HEK293 (cell line): Measurements from ENCODE around the gene GALNT9.

Experiments
- CTCF ChIA-PET: fragments of 350-600 bp; formaldehyde crosslinking; extraction: SDS; loops from one replicate; lab custom pipeline; 2021; ENCODE audit warnings: antibody characterized with exemption; lab: Yijun Ruan, JAX
- POLR2A ChIA-PET: fragments of 300-600 bp; formaldehyde crosslinking; extraction: SDS; loops from one replicate; lab custom pipeline; 2020; ENCODE audit warnings: antibody characterized with exemption, inconsistent platforms; lab: Yijun Ruan, JAX
- H3K27ac ChIP-seq: fragments of 200-500 bp; sonication (Bioruptor generic); 2 replicates; pipeline ENCODE4 v1.5.1; 2014; ENCODE audit warnings: low read depth, low read length, control low read depth, inconsistent platforms; ENCODE audit errors: extremely low read depth
- H3K36me3 ChIP-seq, 2 experiments: fragments of 200-500 bp in 1 of 2; sonication (Bioruptor generic) in 1 of 2; 1 replicate in 1 of 2; 2 replicates in 1 of 2; pipeline ENCODE4 v1.5.1; 2014 to 2017; ENCODE audit warnings: inconsistent platforms in 2 of 2, low read length in 2 of 2; ENCODE audit not compliant: control insufficient read depth in 2 of 2, insufficient read depth in 1 of 2
- H3K4me1 ChIP-seq: fragments of 200-500 bp; sonication (Bioruptor generic); 2 replicates; pipeline ENCODE4 v1.5.1; 2014; ENCODE audit warnings: mild to moderate bottlenecking, low read length, inconsistent platforms; ENCODE audit not compliant: control insufficient read depth, insufficient read depth
- H3K4me3 ChIP-seq: 2 replicates; pipeline ENCODE4 v1.5.1; 2011; ENCODE audit warnings: low read depth, mild to moderate bottlenecking, control low read depth, low read length, moderate library complexity
- H3K9me3 ChIP-seq: fragments of 200-500 bp; sonication (Bioruptor generic); 2 replicates; pipeline ENCODE4 v1.5.1; 2014; ENCODE audit warnings: low read depth, low read length, inconsistent platforms; ENCODE audit not compliant: control insufficient read depth, insufficient read depth
- BCL11B ChIP-seq: fragments of 450-650 bp; formaldehyde crosslinking; IDR thresholded peaks from 2 replicates; pipeline ENCODE4 v1.5.1; 2016; ENCODE audit warnings: low read depth, missing biosample characterization, missing genetic modification characterization
- EGR2 ChIP-seq: fragments of 450-650 bp; formaldehyde crosslinking; IDR thresholded peaks from 2 replicates; pipeline ENCODE4 v1.5.1; 2016; ENCODE audit warnings: low read depth, missing biosample characterization, missing genetic modification characterization
- FEZF1 ChIP-seq: fragments of 450-650 bp; formaldehyde crosslinking; IDR thresholded peaks from 2 replicates; pipeline ENCODE4 v1.5.1; 2016; ENCODE audit warnings: missing biosample characterization, missing genetic modification characterization
- GLI4 ChIP-seq: fragments of 450-650 bp; formaldehyde crosslinking; IDR thresholded peaks from 2 replicates; pipeline ENCODE4 v1.5.1; 2016; ENCODE audit warnings: missing biosample characterization, missing genetic modification characterization
- HOXA7 ChIP-seq: sonication (generic); formaldehyde crosslinking; IDR thresholded peaks from 2 replicates; pipeline ENCODE4 v1.8.1; 2022; ENCODE audit warnings: missing genetic modification reagents, borderline replicate concordance
- KLF1 ChIP-seq: fragments of 450-650 bp; formaldehyde crosslinking; IDR thresholded peaks from 2 replicates; pipeline ENCODE4 v1.5.1; 2016; ENCODE audit warnings: missing biosample characterization, missing genetic modification characterization
- KLF8 ChIP-seq: fragments of 450-650 bp; formaldehyde crosslinking; IDR thresholded peaks from 2 replicates; pipeline ENCODE4 v1.5.1; 2016; ENCODE audit warnings: missing biosample characterization, missing genetic modification characterization
- KLF9 ChIP-seq: fragments of 450-650 bp; formaldehyde crosslinking; IDR thresholded peaks from 2 replicates; pipeline ENCODE4 v1.5.1; 2016; ENCODE audit warnings: missing biosample characterization, missing genetic modification characterization, low read depth
- REPIN1 ChIP-seq: fragments of 450-650 bp; formaldehyde crosslinking; IDR thresholded peaks from 2 replicates; pipeline ENCODE4 v1.5.1; 2017; ENCODE audit warnings: missing biosample characterization, missing genetic modification characterization, low read depth
- ZFHX2 ChIP-seq: fragments of 450-650 bp; formaldehyde crosslinking; conservative IDR thresholded peaks from 2 replicates; pipeline ENCODE4 v1.5.1; 2016; ENCODE audit warnings: missing biosample characterization, missing genetic modification characterization
- ZNF121 ChIP-seq: fragments of 450-650 bp; formaldehyde crosslinking; IDR thresholded peaks from 2 replicates; pipeline ENCODE4 v1.5.1; 2016; ENCODE audit warnings: missing biosample characterization, missing genetic modification characterization
- ZNF138 ChIP-seq: fragments of 450-650 bp; formaldehyde crosslinking; IDR thresholded peaks from 2 replicates; pipeline ENCODE4 v1.5.1; 2016; ENCODE audit warnings: missing biosample characterization, missing genetic modification characterization, borderline replicate concordance
- ZNF140 ChIP-seq: fragments of 450-650 bp; formaldehyde crosslinking; IDR thresholded peaks from 2 replicates; pipeline ENCODE4 v1.5.1; 2016; ENCODE audit warnings: missing biosample characterization, missing genetic modification characterization
- ZNF214 ChIP-seq: fragments of 450-650 bp; formaldehyde crosslinking; IDR thresholded peaks from 2 replicates; pipeline ENCODE4 v1.5.1; 2017; ENCODE audit warnings: missing biosample characterization, mild to moderate bottlenecking, missing genetic modification characterization, borderline replicate concordance
- ZNF292 ChIP-seq: fragments of 450-650 bp; formaldehyde crosslinking; IDR thresholded peaks from 2 replicates; pipeline ENCODE4 v1.5.1; 2016; ENCODE audit warnings: low read depth, missing biosample characterization, missing genetic modification characterization, borderline replicate concordance
- ZNF302 ChIP-seq: fragments of 450-650 bp; formaldehyde crosslinking; IDR thresholded peaks from 2 replicates; pipeline ENCODE4 v1.5.1; 2016; ENCODE audit warnings: missing biosample characterization, missing genetic modification characterization, low read depth
- ZNF501 ChIP-seq: fragments of 450-650 bp; formaldehyde crosslinking; IDR thresholded peaks from 2 replicates; pipeline ENCODE4 v1.5.1; 2016; ENCODE audit warnings: missing biosample characterization, missing genetic modification characterization
- ZNF514 ChIP-seq: fragments of 450-650 bp; formaldehyde crosslinking; IDR thresholded peaks from 2 replicates; pipeline ENCODE4 v1.5.1; 2016; ENCODE audit warnings: missing biosample characterization, missing genetic modification characterization
- ZNF544 ChIP-seq: fragments of 450-650 bp; formaldehyde crosslinking; IDR thresholded peaks from 2 replicates; pipeline ENCODE4 v1.5.0; 2017; ENCODE audit warnings: missing biosample characterization, missing genetic modification characterization
- ZNF558 ChIP-seq: fragments of 450-650 bp; formaldehyde crosslinking; IDR thresholded peaks from 2 replicates; pipeline ENCODE4 v1.5.1; 2016; ENCODE audit warnings: missing biosample characterization, missing genetic modification characterization
- ZNF571 ChIP-seq: fragments of 450-650 bp; formaldehyde crosslinking; IDR thresholded peaks from 2 replicates; pipeline ENCODE4 v1.5.0; 2017; ENCODE audit warnings: missing biosample characterization, missing genetic modification characterization
- ZNF654 ChIP-seq: fragments of 450-650 bp; formaldehyde crosslinking; IDR thresholded peaks from 2 replicates; pipeline ENCODE4 v1.5.1; 2016; ENCODE audit warnings: low read depth, missing biosample characterization, missing genetic modification characterization
- ZNF664 ChIP-seq: fragments of 450-650 bp; formaldehyde crosslinking; IDR thresholded peaks from 2 replicates; pipeline ENCODE4 v1.5.1; 2016; ENCODE audit warnings: missing biosample characterization, missing genetic modification characterization
- ZNF747 ChIP-seq: fragments of 450-650 bp; formaldehyde crosslinking; IDR thresholded peaks from 2 replicates; pipeline ENCODE4 v1.5.1; 2016; ENCODE audit warnings: missing biosample characterization, missing genetic modification characterization
- ZNF768 ChIP-seq: fragments of 450-650 bp; formaldehyde crosslinking; IDR thresholded peaks from 2 replicates; pipeline ENCODE4 v1.5.1; 2018; ENCODE audit warnings: missing biosample characterization, mild to moderate bottlenecking, missing genetic modification characterization
- ZNF785 ChIP-seq: fragments of 450-650 bp; formaldehyde crosslinking; IDR thresholded peaks from 2 replicates; pipeline ENCODE4 v1.5.1; 2016; ENCODE audit warnings: missing biosample characterization, missing genetic modification characterization
- ZSCAN23 ChIP-seq: fragments of 450-650 bp; formaldehyde crosslinking; IDR thresholded peaks from 2 replicates; pipeline ENCODE4 v1.5.1; 2016; ENCODE audit warnings: missing biosample characterization, missing genetic modification characterization
- TF ChIP-seq, protein P1 (sequence below): fragments of 450-650 bp; formaldehyde crosslinking; IDR thresholded peaks from 2 replicates; pipeline ENCODE4 v1.5.1; 2017; ENCODE audit warnings: missing biosample characterization, mild to moderate bottlenecking, missing genetic modification characterization, moderate library complexity
- TF ChIP-seq, protein P2 (sequence below): fragments of 450-650 bp; formaldehyde crosslinking; IDR thresholded peaks from 2 replicates; pipeline ENCODE4 v1.5.1; 2016; ENCODE audit warnings: missing biosample characterization, missing genetic modification characterization
- TF ChIP-seq, protein P3 (sequence below): fragments of 450-650 bp; formaldehyde crosslinking; IDR thresholded peaks from 2 replicates; pipeline ENCODE4 v1.5.1; 2016; ENCODE audit warnings: missing biosample characterization, missing genetic modification characterization

Gene GALNT9

DNA sequence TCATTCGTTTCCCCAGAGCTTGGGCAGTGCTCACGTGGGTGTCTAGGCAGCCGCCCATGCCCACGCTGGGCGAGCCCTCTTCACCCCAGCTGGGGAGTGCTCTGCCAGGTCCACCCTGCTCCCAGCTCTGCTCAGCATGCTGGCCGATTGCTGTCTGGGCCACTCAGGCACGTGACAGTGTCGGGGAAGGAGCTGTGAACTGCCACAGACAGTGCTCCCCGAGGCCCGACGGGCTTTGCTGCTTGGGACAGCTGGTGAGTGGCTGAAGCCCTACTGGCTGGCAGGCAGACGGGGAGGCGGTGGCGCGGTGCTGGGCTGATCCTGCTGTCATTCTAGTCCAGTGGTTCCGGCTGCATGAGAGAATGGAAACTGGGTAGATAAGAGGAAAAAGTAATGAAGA lies 169.4 kb downstream of the GALNT9 start:
- TF ChIP-seq ZNF214 (tag by site-specific recombination), result no peak
- TF ChIP-seq, protein P1, sequence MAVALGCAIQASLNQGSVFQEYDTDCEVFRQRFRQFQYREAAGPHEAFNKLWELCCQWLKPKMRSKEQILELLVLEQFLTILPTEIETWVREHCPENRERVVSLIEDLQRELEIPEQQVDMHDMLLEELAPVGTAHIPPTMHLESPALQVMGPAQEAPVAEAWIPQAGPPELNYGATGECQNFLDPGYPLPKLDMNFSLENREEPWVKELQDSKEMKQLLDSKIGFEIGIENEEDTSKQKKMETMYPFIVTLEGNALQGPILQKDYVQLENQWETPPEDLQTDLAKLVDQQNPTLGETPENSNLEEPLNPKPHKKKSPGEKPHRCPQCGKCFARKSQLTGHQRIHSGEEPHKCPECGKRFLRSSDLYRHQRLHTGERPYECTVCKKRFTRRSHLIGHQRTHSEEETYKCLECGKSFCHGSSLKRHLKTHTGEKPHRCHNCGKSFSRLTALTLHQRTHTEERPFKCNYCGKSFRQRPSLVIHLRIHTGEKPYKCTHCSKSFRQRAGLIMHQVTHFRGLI (tag by site-specific recombination), result 0 out of 2 replicates have a peak, but pooled peaks have one; percentile 36
- TF ChIP-seq ZSCAN23 (tag by site-specific recombination), result no peak
- TF ChIP-seq ZNF121 (tag by site-specific recombination), result no peak
- TF ChIP-seq ZNF654 (tag by site-specific recombination), result no peak
- TF ChIP-seq ZNF747, result no peak
- TF ChIP-seq ZNF664 (tag by site-specific recombination), result no peak
- no peak for TF ChIP-seq HOXA7
- peaks cover 13 to 30% of the 10 kb centered on the region in 2 experiments; a peak in 2 of 3 replicates for H3K36me3 ChIP-seq
- peaks cover 8% of the 10 kb centered on the region; the same call in 1 of the 2 replicates for H3K4me1 ChIP-seq
- CTCF ChIA-PET, result interaction anchor here (0.7 to 2.1 kb wide), 5 partner anchors 11 to 456 kb away, joined by 3 to 5 read pairs (median 3); no protein-coding TSS in a partner anchor
- no peak overlapping the region for H3K27ac ChIP-seq
- no peak overlapping the region for H3K4me3 ChIP-seq
- no peaks in the 10 kb centered on the region for H3K9me3 ChIP-seq
- POLR2A ChIA-PET, result no interaction called here

DNA sequence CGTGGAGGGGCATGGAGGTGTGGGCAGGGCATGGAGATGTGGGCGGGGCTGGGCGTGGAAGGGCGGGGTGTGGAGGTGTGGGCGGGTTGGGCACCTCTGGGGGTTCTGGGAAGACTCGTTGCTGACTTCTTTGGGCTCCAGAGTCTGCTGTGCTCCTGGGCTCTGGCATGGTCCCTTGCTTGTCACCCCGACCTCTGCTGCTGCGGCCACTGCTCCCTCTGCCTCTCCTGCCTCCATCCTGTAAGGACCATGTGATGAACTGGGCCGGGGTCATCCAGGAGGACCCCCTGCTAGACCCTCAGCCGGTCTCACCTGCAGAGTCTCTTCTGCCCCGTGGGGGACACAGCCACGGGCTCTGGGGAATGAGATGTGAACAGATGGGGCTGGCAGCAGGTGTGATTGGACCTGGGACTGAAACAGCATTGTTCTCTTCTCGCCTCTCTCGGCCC lies 169.8 kb downstream of the GALNT9 start:
- POLR2A ChIA-PET, result no interaction called here
- no peak overlapping the region for H3K27ac ChIP-seq
- H3K4me3 ChIP-seq, result no peak overlapping the region
- H3K4me1 ChIP-seq, result peaks cover 8% of the 10 kb centered on the region; the same call in 1 of the 2 replicates
- CTCF ChIA-PET, result interaction anchor here (0.7 to 2.1 kb wide), 4 partner anchors 11 to 456 kb away, joined by 3 to 5 read pairs (median 4); no protein-coding TSS in a partner anchor
- no peaks in the 10 kb centered on the region for H3K9me3 ChIP-seq
- peaks cover 13 to 30% of the 10 kb centered on the region in 2 experiments; a peak in 2 of 3 replicates for H3K36me3 ChIP-seq
- no peak for TF ChIP-seq ZNF768 (tag by site-specific recombination)
- no peak for TF ChIP-seq GLI4 (tag by site-specific recombination)
- no peak for TF ChIP-seq ZNF571 (tag by site-specific recombination)
- peak; percentile 100 for TF ChIP-seq KLF1 (tag by site-specific recombination)
- TF ChIP-seq, protein P2, sequence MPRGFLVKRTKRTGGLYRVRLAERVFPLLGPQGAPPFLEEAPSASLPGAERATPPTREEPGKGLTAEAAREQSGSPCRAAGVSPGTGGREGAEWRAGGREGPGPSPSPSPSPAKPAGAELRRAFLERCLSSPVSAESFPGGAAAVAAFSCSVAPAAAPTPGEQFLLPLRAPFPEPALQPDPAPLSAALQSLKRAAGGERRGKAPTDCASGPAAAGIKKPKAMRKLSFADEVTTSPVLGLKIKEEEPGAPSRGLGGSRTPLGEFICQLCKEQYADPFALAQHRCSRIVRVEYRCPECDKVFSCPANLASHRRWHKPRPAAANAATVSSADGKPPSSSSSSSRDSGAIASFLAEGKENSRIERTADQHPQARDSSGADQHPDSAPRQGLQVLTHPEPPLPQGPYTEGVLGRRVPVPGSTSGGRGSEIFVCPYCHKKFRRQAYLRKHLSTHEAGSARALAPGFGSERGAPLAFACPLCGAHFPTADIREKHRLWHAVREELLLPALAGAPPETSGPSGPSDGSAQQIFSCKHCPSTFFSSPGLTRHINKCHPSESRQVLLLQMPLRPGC (tag by site-specific recombination), result no peak
- TF ChIP-seq KLF9 (tag by site-specific recombination), result peak; percentile 67; the same call in 1 of the 2 replicates
- TF ChIP-seq ZNF302, result no peak
- TF ChIP-seq FEZF1 (tag by site-specific recombination), result no peak
- no peak for TF ChIP-seq ZNF501 (tag by site-specific recombination)
- no peak for TF ChIP-seq ZNF292 (tag by site-specific recombination)
- TF ChIP-seq REPIN1, result no peak
- peak; percentile 24; the same call in 1 of the 2 replicates for TF ChIP-seq ZFHX2 (tag by site-specific recombination)
- no peak for TF ChIP-seq ZNF138 (tag by site-specific recombination)
- TF ChIP-seq, protein P3, sequence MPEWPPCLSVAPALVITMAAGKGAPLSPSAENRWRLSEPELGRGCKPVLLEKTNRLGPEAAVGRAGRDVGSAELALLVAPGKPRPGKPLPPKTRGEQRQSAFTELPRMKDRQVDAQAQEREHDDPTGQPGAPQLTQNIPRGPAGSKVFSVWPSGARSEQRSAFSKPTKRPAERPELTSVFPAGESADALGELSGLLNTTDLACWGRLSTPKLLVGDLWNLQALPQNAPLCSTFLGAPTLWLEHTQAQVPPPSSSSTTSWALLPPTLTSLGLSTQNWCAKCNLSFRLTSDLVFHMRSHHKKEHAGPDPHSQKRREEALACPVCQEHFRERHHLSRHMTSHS, result no peak
- TF ChIP-seq ZNF140, result no peak
- no peak for TF ChIP-seq ZNF785 (tag by site-specific recombination)
- TF ChIP-seq ZNF514 (tag by site-specific recombination), result no peak
- no peak for TF ChIP-seq ZNF558 (tag by site-specific recombination)
- TF ChIP-seq BCL11B (tag by site-specific recombination), result no peak
- no peak; the same call in 1 of the 2 replicates for TF ChIP-seq EGR2
- TF ChIP-seq KLF8 (tag by site-specific recombination), result 0 out of 2 replicates have a peak, but pooled peaks have one; percentile 99
- no peak for TF ChIP-seq ZNF544 (tag by site-specific recombination)
